Spleen (tissue), 11 donors: ENCODE measurements around the gene FTO. TPM values are rescaled to one million over a fixed set of nuclear protein-coding genes. Genes with fewer than 3 reads are reported as not detected.

Experiments
- DNase-seq: peaks from one replicate; pipeline ENCODE4 v3.0.0-alpha.2; 2020
- H3K27ac ChIP-seq, 8 donors: fragments of 200-600 bp; sonication (generic) in 7 of 8; 1 replicate in 4 of 8; 2 replicates in 4 of 8; pipeline versions ENCODE4 v1.5.0 to v1.8.0; 2016 to 2021; ENCODE audit warnings: inconsistent platforms in 4 of 8, mild to moderate bottlenecking in 4 of 8, moderate library complexity in 1 of 8
- H3K27me3 ChIP-seq, 7 donors: fragments of 200-600 bp; sonication (generic) in 6 of 7; replicated peaks in 1 of 7; 1 replicate in 4 of 7; 2 replicates in 3 of 7; pipeline versions ENCODE4 v1.5.0 to v1.8.0; 2016 to 2021; ENCODE audit warnings: inconsistent platforms in 3 of 7, mild to moderate bottlenecking in 1 of 7
- H3K36me3 ChIP-seq, 6 donors: fragments of 200-600 bp; sonication (generic) in 5 of 6; 1 replicate in 4 of 6; 2 replicates in 2 of 6; pipeline versions ENCODE4 v1.5.0 to v1.8.0; 2016 to 2021; ENCODE audit warnings: inconsistent platforms in 2 of 6
- H3K4me1 ChIP-seq, 6 donors: fragments of 200-600 bp; sonication (generic) in 5 of 6; 1 replicate in 3 of 6; 2 replicates in 3 of 6; pipeline versions ENCODE4 v1.5.0 to v1.8.0; 2016 to 2021; ENCODE audit warnings: inconsistent platforms in 3 of 6
- H3K4me3 ChIP-seq, 8 donors: fragments of 200-600 bp; sonication (generic) in 7 of 8; 1 replicate in 4 of 8; 2 replicates in 4 of 8; pipeline versions ENCODE4 v1.5.0 to v1.8.0; 2016 to 2021; ENCODE audit warnings: inconsistent platforms in 4 of 8, mild to moderate bottlenecking in 4 of 8, moderate library complexity in 2 of 8
- H3K9me3 ChIP-seq, 8 donors: fragments of 200-600 bp; sonication (generic) in 7 of 8; 1 replicate in 4 of 8; 2 replicates in 4 of 8; pipeline versions ENCODE4 v1.5.0 to v1.8.0; 2016 to 2021; ENCODE audit warnings: inconsistent platforms in 4 of 8
- CTCF ChIP-seq, 11 experiments: fragments of 200-600 bp in 7 of 11; fragments of 450-650 bp in 4 of 11; sonication (generic) in 4 of 11; IDR thresholded peaks in 8 of 11; conservative IDR thresholded peaks in 3 of 11; 1 replicate in 7 of 11; 2 replicates in 4 of 11; pipeline versions ENCODE4 v1.4.0 to v1.8.0; 2016 to 2021; ENCODE audit warnings: antibody characterized with exemption in 11 of 11, inconsistent platforms in 4 of 11, mild to moderate bottlenecking in 1 of 11
- POLR2A ChIP-seq, 3 donors: fragments of 450-650 bp; IDR thresholded peaks; one replicate each; pipeline ENCODE4 v1.5.1; 2017; ENCODE audit warnings: antibody characterized with exemption in 3 of 3, mild to moderate bottlenecking in 1 of 3
- POLR2AphosphoS5 ChIP-seq, 3 donors: sonication (generic); formaldehyde crosslinking; IDR thresholded peaks; one replicate each; pipeline ENCODE4 v1.5.1; 2017; ENCODE audit warnings: antibody characterized with exemption in 3 of 3
- WGBS, 5 donors: extraction: QIAGEN DNeasy Blood & Tissue Kit in 3 of 5; methylation state at CpG; one replicate each; pipeline versions ENCODE4 v1.1.5 to v1.1.7; 2013 to 2018; 5-methylcytosine and 5-hydroxymethylcytosine counted together
- intact Hi-C: fragments of 100-400 bp; cut with DNase I; formaldehyde crosslinking; loops from one replicate; pipeline ENCODE4 v1.15.0; 2023; ENCODE audit warnings: low total_unique reads
- polyA plus RNA-seq, 3 donors: library from polyadenylated mRNA; stranded (reverse); fragments of 200-250 nt; gene quantifications; one replicate each; pipeline ENCODE4 v1.2.1, GENCODE V29; 2013
- total RNA-seq, 7 donors: library from RNA; depleted of rRNA in 3 of 7; stranded (reverse); fragments of >200 nt in 3 of 7; fragmentation: NEBNext Ultra II Directional in 4 of 7; extraction: Animal tissue kit (Norgen Biotek cat#: 25700) in 4 of 7; gene quantifications; one replicate each; pipeline versions ENCODE4 v1.1.0 to v1.2.1, GENCODE V29; 2016 to 2021
- donor health status: healthy with polysubstance abuse.
- donor health status: DM: no; HTN: no; CAD: no; lungs with moderate emphysema.
- donor health status: DM: no; HTN: no; CAD: no.
- donor health status: Bipolar disorder and iron deficiency.
- donor health status: healthy.
- donor health status: DM: no; HTN: no; CAD: no.
- donor health status: DM: yes; HTN: yes; CAD: no.

Gene FTO
- total and polyA plus RNA-seq, 10 donors, result 6.8 to 89.8 (median 68.4) TPM

DNA sequence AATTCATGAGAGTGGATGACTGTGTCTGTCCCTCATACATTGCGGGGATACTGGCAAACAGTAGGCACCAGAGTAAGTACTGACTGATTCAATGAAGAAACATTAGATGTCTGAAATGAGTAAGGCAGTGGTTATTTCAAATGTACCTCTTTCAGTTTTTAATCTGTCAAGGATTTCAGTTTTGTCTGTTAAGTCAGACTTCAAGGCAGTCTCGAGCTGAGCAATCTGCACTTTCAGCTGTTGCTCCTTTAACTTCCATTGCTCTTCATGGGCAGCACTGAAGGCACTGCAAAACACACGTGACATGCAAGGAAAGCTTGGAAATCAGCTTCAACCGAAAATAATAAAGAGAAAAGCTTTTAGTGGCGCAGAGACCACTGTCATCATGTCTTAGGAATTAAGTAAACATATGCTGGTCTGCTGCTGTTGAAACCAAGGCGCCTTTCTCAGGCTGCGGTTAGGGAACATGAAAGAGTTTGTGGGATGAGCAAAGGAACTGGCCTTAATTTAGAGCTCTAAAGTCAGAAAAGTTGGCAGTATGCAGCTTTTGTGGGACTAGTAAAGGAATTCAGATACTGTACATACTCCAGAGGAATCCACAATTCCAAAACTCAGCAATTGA is 39.1 kb upstream of the FTO start:
- Histone ChIP-seq H3K36me3 (no peaks in the 10 kb centered on the region), H3K4me1 (no peaks in the 10 kb centered on the region), H3K27ac (no peak overlapping the region), H3K4me3 (no peak overlapping the region), H3K27me3 (no peaks in the 10 kb centered on the region), H3K9me3 (no peaks in the 10 kb centered on the region)
- intact Hi-C loops, result no loop called here
- TF ChIP-seq POLR2A (IDR thresholded peaks at IDR 0.05), result no peak
- TF ChIP-seq POLR2AphosphoS5 (IDR thresholded peaks at IDR 0.05), result no peak
- no peak for TF ChIP-seq CTCF (IDR thresholded peaks at IDR 0.05 in 8 of 11, conservative IDR thresholded peaks at IDR 0.05 in 3 of 11)
- 57 to 74% (median 69%) methylated on average over 7 of the region's 7 CpGs for WGBS, 5 donors
- DNase-seq, result no peak

DNA sequence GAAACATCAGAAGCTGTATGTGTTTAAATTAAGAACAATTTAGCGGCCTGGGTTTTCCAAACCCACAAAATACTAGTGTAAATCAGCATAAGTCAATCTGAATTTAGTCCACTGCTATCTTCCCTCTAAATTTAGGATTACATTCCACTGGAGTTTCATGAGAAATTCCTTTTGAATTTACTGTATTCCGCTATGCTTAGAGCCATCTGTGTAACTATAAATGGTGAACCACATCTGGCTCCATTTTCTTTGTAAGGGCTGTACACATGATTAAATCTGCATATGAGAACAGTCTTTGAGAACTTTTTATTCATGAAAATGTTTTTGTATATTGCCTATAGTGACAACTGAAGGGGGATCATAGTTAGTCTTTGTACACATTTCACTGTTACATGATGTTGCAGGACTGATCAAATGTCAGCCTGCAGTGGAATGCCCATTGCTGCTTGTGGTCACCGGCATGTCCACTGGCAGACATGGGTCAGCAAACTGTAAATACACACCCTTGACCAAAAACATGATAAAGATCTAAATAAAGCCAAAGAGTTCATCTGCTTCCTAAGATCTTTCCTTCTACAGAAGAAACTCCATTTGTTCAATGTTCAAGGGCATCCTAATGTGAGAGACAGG is 37.1 kb upstream of the FTO start:
- Histone ChIP-seq H3K4me1 (no peaks in the 10 kb centered on the region), H3K4me3 (no peak overlapping the region), H3K36me3 (no peaks in the 10 kb centered on the region), H3K9me3 (no peaks in the 10 kb centered on the region), H3K27ac (no peak overlapping the region), H3K27me3 (no peaks in the 10 kb centered on the region)
- intact Hi-C loops, result no loop called here
- WGBS, 5 donors, result 87 to 97% (median 94%) methylated on average over 3 of the region's 3 CpGs
- TF ChIP-seq POLR2AphosphoS5 (IDR thresholded peaks at IDR 0.05) (no peak), CTCF (IDR thresholded peaks at IDR 0.05 in 8 of 11, conservative IDR thresholded peaks at IDR 0.05 in 3 of 11) (no peak), POLR2A (IDR thresholded peaks at IDR 0.05) (no peak)
- DNase-seq, result no peak

GRCh38 chr16:53668869-53669268 is 35.1 kb upstream of the FTO start:
- TF ChIP-seq POLR2AphosphoS5 (IDR thresholded peaks at IDR 0.05) (no peak), POLR2A (IDR thresholded peaks at IDR 0.05) (no peak), CTCF (IDR thresholded peaks at IDR 0.05 in 8 of 11, conservative IDR thresholded peaks at IDR 0.05 in 3 of 11) (no peak)

DNA sequence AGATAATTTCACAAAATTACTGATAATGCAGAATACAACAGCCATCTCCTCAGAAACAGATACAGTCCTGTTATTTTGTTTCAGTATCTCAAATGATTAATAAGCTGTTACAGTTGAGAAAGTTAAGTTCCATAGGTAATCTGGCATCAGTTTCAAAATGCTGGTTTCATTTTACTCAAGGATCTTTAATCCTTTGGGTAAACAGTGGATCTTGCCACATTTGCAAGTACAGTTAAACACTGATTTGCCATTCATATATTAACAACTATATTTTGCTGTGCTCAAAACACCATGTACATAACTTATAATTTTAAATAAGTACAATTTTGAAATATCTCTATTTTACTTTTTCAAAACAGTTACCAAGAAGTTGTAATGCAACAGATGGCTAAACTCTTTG is 31.5 kb upstream of the FTO start:
- Histone ChIP-seq H3K4me3 (no peak overlapping the region), H3K27me3 (no peaks in the 10 kb centered on the region), H3K36me3 (no peaks in the 10 kb centered on the region), H3K9me3 (no peaks in the 10 kb centered on the region), H3K4me1 (no peaks in the 10 kb centered on the region), H3K27ac (no peak overlapping the region)
- intact Hi-C loops, result no loop called here
- TF ChIP-seq POLR2A (IDR thresholded peaks at IDR 0.05), result no peak
- no peak for TF ChIP-seq POLR2AphosphoS5 (IDR thresholded peaks at IDR 0.05)
- TF ChIP-seq CTCF (IDR thresholded peaks at IDR 0.05 in 8 of 11, conservative IDR thresholded peaks at IDR 0.05 in 3 of 11), result no peak
- DNase-seq, result no peak

More at GRCh38 chr16:53668869-53669268, 35.1 kb upstream of the FTO start:
- Histone ChIP-seq H3K4me1 (no peaks in the 10 kb centered on the region), H3K4me3 (no peak overlapping the region), H3K27me3 (no peaks in the 10 kb centered on the region), H3K36me3 (no peaks in the 10 kb centered on the region), H3K27ac (no peak overlapping the region), H3K9me3 (no peaks in the 10 kb centered on the region)
- no peak for DNase-seq
- intact Hi-C loops, result no loop called here
- WGBS, 5 donors, result 82 to 90% (median 86%) methylated on average over 2 of the region's 2 CpGs
